Activated T-helper 17 cell treated with anti-CD3 and anti-CD28 coated beads, Interleukin-2, amount 50 U/mL, for 72 hours (primary cell): ENCODE measurements around the gene TPSD1. TPM values are rescaled to one million over a fixed set of nuclear protein-coding genes. Genes with fewer than 3 reads are reported as not detected.

ENCODE experiments used
- ATAC-seq: fragments of 150-1000 bp; cut with Tn5 transposase; replicated peaks from 2 replicates; pipeline ENCODE4 v1.10.0; 2021; ENCODE audit warnings: mild to moderate bottlenecking, moderate library complexity
- H3K27ac Mint-ChIP-seq: one replicate; pipeline ENCODE4 v1.8.0; 2022; ENCODE audit warnings: mixed read lengths
- H3K27me3 Mint-ChIP-seq: one replicate; pipeline ENCODE4 v1.8.0; 2022; ENCODE audit warnings: mixed read lengths
- H3K36me3 Mint-ChIP-seq: one replicate; pipeline ENCODE4 v1.8.0; 2022; ENCODE audit warnings: low read depth, mild to moderate bottlenecking, mixed read lengths
- H3K4me1 Mint-ChIP-seq: one replicate; pipeline ENCODE4 v1.8.0; 2022; ENCODE audit warnings: mixed read lengths
- H3K4me3 Mint-ChIP-seq: one replicate; pipeline ENCODE4 v1.8.0; 2022; ENCODE audit warnings: mild to moderate bottlenecking, mixed read lengths
- H3K9me3 Mint-ChIP-seq: one replicate; pipeline ENCODE4 v1.8.0; 2022; ENCODE audit warnings: mixed read lengths
- total RNA-seq, 2 donors: library from RNA; stranded (reverse); gene quantifications; one replicate each; pipeline ENCODE4 v1.2.3, GENCODE V29; 2022

The TPSD1 gene
- total RNA-seq, 2 donors from 2014 or later = not detected

GRCh38 chr16:1216681-1217400 is 39.0 kb upstream of the TPSD1 start:
- no peak overlapping the region for H3K4me3 Mint-ChIP-seq
- no peaks in the 10 kb centered on the region for H3K27me3 Mint-ChIP-seq
- H3K36me3 Mint-ChIP-seq = no peaks in the 10 kb centered on the region
- no peaks in the 10 kb centered on the region for H3K9me3 Mint-ChIP-seq
- no peak for ATAC-seq
- H3K4me1 Mint-ChIP-seq = no peaks in the 10 kb centered on the region
- no peak overlapping the region for H3K27ac Mint-ChIP-seq

- Mint-ChIP-seq H3K9me3 (no peaks in the 10 kb centered on the region), H3K4me3 (no peak overlapping the region), H3K27ac (no peak overlapping the region), H3K36me3 (no peaks in the 10 kb centered on the region), H3K4me1 (no peaks in the 10 kb centered on the region), H3K27me3 (no peaks in the 10 kb centered on the region)
- no peak for ATAC-seq
These were observed 38.3 kb upstream of the TPSD1 start for GRCh38 chr16:1217526-1217925.

- H3K27me3 Mint-ChIP-seq = no peaks in the 10 kb centered on the region
- H3K36me3 Mint-ChIP-seq = no peaks in the 10 kb centered on the region
- no peaks in the 10 kb centered on the region for H3K9me3 Mint-ChIP-seq
- ATAC-seq = no peak
- H3K27ac Mint-ChIP-seq = no peak overlapping the region
- H3K4me3 Mint-ChIP-seq = no peak overlapping the region
- H3K4me1 Mint-ChIP-seq = no peaks in the 10 kb centered on the region
These were observed 37.6 kb upstream of the TPSD1 start for GRCh38 chr16:1218061-1218929.

GRCh38 chr16:1218930-1219611 is 36.8 kb upstream of the TPSD1 start:
- Mint-ChIP-seq H3K4me1 (peaks cover 4% of the 10 kb centered on the region), H3K36me3 (no peaks in the 10 kb centered on the region), H3K4me3 (no peak overlapping the region), H3K27ac (no peak overlapping the region), H3K27me3 (no peaks in the 10 kb centered on the region), H3K9me3 (no peaks in the 10 kb centered on the region)
- ATAC-seq = no peak

GRCh38 chr16:1220098-1220728 is 35.7 kb upstream of the TPSD1 start:
- H3K27me3 Mint-ChIP-seq = no peaks in the 10 kb centered on the region
- no peaks in the 10 kb centered on the region for H3K9me3 Mint-ChIP-seq
- H3K4me3 Mint-ChIP-seq = no peak overlapping the region
- H3K27ac Mint-ChIP-seq = no peak overlapping the region
- peaks cover 5% of the 10 kb centered on the region for H3K4me1 Mint-ChIP-seq
- no peaks in the 10 kb centered on the region for H3K36me3 Mint-ChIP-seq
- no peak for ATAC-seq

- Mint-ChIP-seq H3K4me3 (no peak overlapping the region), H3K9me3 (no peaks in the 10 kb centered on the region), H3K36me3 (no peaks in the 10 kb centered on the region), H3K4me1 (peaks cover 5% of the 10 kb centered on the region), H3K27me3 (no peaks in the 10 kb centered on the region), H3K27ac (no peak overlapping the region)
- no peak for ATAC-seq
These were observed 34.8 kb upstream of the TPSD1 start for GRCh38 chr16:1220841-1221627.

GRCh38 chr16:1221628-1222552 is 34.0 kb upstream of the TPSD1 start:
- Mint-ChIP-seq H3K4me3 (no peak overlapping the region), H3K27ac (no peak overlapping the region), H3K27me3 (no peaks in the 10 kb centered on the region), H3K36me3 (no peaks in the 10 kb centered on the region), H3K9me3 (no peaks in the 10 kb centered on the region), H3K4me1 (peaks cover 5% of the 10 kb centered on the region)
- ATAC-seq = no peak

GRCh38 chr16:1222553-1223354 is 33.1 kb upstream of the TPSD1 start:
- Mint-ChIP-seq H3K4me1 (peaks cover 5% of the 10 kb centered on the region), H3K4me3 (no peak overlapping the region), H3K27ac (no peak overlapping the region), H3K9me3 (no peaks in the 10 kb centered on the region), H3K27me3 (no peaks in the 10 kb centered on the region), H3K36me3 (no peaks in the 10 kb centered on the region)
- ATAC-seq = no peak

- H3K4me3 Mint-ChIP-seq = no peak overlapping the region
- H3K9me3 Mint-ChIP-seq = no peaks in the 10 kb centered on the region
- no peak overlapping the region for H3K27ac Mint-ChIP-seq
- H3K36me3 Mint-ChIP-seq = no peaks in the 10 kb centered on the region
- no peak for ATAC-seq
- peaks cover 5% of the 10 kb centered on the region for H3K4me1 Mint-ChIP-seq
- H3K27me3 Mint-ChIP-seq = no peaks in the 10 kb centered on the region
These were observed 32.3 kb upstream of the TPSD1 start for GRCh38 chr16:1223355-1224214.

- Mint-ChIP-seq H3K9me3 (no peaks in the 10 kb centered on the region), H3K27me3 (no peaks in the 10 kb centered on the region), H3K36me3 (no peaks in the 10 kb centered on the region), H3K4me1 (peaks cover 5% of the 10 kb centered on the region), H3K4me3 (no peak overlapping the region), H3K27ac (no peak overlapping the region)
- ATAC-seq = no peak
These were observed 31.3 kb upstream of the TPSD1 start for GRCh38 chr16:1224558-1224957.

- no peak for ATAC-seq
- H3K4me3 Mint-ChIP-seq = no peak within 1 kb of the TSS
- H3K27ac Mint-ChIP-seq = no peak within 1 kb of the TSS
- H3K9me3 Mint-ChIP-seq = no peaks in the 10 kb centered on the region
- H3K27me3 Mint-ChIP-seq = no peaks in the 10 kb centered on the region
- no peaks in the 10 kb centered on the region for H3K36me3 Mint-ChIP-seq
- H3K4me1 Mint-ChIP-seq = peaks cover 5% of the 10 kb centered on the region
These were observed 30.8 kb upstream of the TPSD1 start, which contains the start of gene TPSG1 for GRCh38 chr16:1225051-1225451. Gene TPSG1, minus strand, starts transcription at chr16:1225268. Its CDS starts 16 bp downstream, at chr16:1225252.
